Cardiac muscle cell (in vitro differentiated cells and primary cell): ENCODE results near the gene CRYBG2. TPM values are rescaled to one million over a fixed set of nuclear protein-coding genes. Genes with fewer than 3 reads are reported as not detected.

ENCODE experiments used
- DNase-seq, 2 donors: peaks; one replicate each; pipeline versions ENCODE4 v3.0.0 to v3.0.0-alpha.2; 2010 to 2017; ENCODE audit warnings: low read depth in 1 of 2, low spot score in 1 of 2
- H3K27ac ChIP-seq: fragments of 200-600 bp; sonication (generic); 2 replicates; pipeline ENCODE4 v1.5.1; 2016
- H3K27me3 ChIP-seq: fragments of 200-600 bp; sonication (generic); 2 replicates; pipeline ENCODE4 v1.6.0; 2016; ENCODE audit warnings: control low read depth
- H3K36me3 ChIP-seq: fragments of 200-600 bp; sonication (generic); 2 replicates; pipeline ENCODE4 v1.5.1; 2016; ENCODE audit warnings: control low read depth
- H3K4me1 ChIP-seq: fragments of 200-600 bp; sonication (generic); 2 replicates; pipeline ENCODE4 v1.8.1; 2017; ENCODE audit warnings: low read depth, mild to moderate bottlenecking, mixed run types
- H3K4me3 ChIP-seq: fragments of 200-600 bp; sonication (generic); 2 replicates; pipeline ENCODE4 v1.5.1; 2016; ENCODE audit warnings: mild to moderate bottlenecking
- H3K9me3 ChIP-seq: fragments of 200-600 bp; sonication (generic); 2 replicates; pipeline ENCODE4 v1.5.1; 2017; ENCODE audit warnings: low read depth, mild to moderate bottlenecking, control low read depth
- polyA plus RNA-seq: library from polyadenylated mRNA; unstranded; fragments of >200 nt; fragmentation: Nextera tagmentation; extraction: Ambion mirVana; gene quantifications from 2 replicates; pipeline ENCODE4 v1.2.1, GENCODE V29; 2016
- total RNA-seq: library from RNA; depleted of rRNA; stranded (reverse); fragments of >200 nt; gene quantifications from 2 replicates; pipeline ENCODE4 v1.2.3, GENCODE V29; 2016
- TF ChIP-seq, protein P1 (sequence below): IDR thresholded peaks from 2 replicates; pipeline ENCODE4 v1.5.1; 2012; ENCODE audit warnings: low read depth, mild to moderate bottlenecking, low read length

CRYBG2 gene
- total and polyA plus RNA-seq, 2 experiments from 2014 or later = 0.06 to 1.7 TPM

DNA sequence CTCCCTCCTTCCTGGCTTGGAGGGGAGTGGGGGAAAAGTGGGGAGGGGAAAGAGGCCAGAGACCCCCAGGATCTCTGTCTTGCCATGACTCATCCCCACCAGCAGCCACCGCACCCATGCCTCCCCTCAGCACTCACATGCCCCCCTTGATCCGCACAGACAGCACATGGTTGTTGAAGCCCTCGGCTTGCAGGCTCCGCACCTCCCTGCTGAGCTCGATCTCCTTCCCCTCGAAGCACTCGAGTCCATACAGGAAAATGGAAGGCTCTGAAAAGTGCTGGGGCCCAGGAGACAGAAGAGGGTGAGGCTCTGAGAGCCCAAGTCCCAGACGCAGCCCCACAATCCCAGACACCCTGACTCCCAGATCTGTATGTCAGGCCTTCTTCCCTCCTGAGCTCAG is 25.3 kb downstream of the CRYBG2 start:
- H3K27ac ChIP-seq = no peak overlapping the region

DNA sequence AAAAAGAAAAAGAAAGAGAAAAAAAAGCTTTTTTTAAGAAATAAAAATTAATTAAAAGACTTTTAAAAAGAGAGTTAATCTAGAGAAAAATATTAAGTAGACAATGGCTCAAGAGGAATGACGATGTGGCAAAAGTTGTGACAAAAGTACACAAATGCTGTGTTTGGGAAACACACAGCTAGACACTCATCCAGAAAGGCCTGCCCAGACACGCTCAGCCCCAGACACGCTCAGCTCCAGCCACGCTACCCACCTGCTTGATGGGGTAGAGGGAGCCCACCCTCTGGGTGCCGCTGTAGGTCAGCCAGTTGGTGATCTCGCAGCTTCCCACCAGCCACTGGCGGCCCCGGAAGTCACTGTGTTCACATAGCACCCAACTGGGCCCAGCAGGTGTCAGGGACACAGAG is 26.0 kb downstream of the CRYBG2 start:
- no peak for DNase-seq
- Histone ChIP-seq H3K9me3 (no peaks in the 10 kb centered on the region), H3K27ac (no peak overlapping the region), H3K4me1 (no peaks in the 10 kb centered on the region), H3K36me3 (no peaks in the 10 kb centered on the region), H3K4me3 (no peak overlapping the region), H3K27me3 (no peaks in the 10 kb centered on the region)
- TF ChIP-seq, protein P1, sequence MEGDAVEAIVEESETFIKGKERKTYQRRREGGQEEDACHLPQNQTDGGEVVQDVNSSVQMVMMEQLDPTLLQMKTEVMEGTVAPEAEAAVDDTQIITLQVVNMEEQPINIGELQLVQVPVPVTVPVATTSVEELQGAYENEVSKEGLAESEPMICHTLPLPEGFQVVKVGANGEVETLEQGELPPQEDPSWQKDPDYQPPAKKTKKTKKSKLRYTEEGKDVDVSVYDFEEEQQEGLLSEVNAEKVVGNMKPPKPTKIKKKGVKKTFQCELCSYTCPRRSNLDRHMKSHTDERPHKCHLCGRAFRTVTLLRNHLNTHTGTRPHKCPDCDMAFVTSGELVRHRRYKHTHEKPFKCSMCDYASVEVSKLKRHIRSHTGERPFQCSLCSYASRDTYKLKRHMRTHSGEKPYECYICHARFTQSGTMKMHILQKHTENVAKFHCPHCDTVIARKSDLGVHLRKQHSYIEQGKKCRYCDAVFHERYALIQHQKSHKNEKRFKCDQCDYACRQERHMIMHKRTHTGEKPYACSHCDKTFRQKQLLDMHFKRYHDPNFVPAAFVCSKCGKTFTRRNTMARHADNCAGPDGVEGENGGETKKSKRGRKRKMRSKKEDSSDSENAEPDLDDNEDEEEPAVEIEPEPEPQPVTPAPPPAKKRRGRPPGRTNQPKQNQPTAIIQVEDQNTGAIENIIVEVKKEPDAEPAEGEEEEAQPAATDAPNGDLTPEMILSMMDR = no peak

More for the DNA sequence above, 25.3 kb downstream of the CRYBG2 start:
- Histone ChIP-seq H3K4me1 (no peaks in the 10 kb centered on the region), H3K4me3 (no peak overlapping the region), H3K27me3 (no peaks in the 10 kb centered on the region), H3K36me3 (no peaks in the 10 kb centered on the region), H3K9me3 (no peaks in the 10 kb centered on the region)
- no peak for DNase-seq
- TF ChIP-seq, protein P1 = no peak

DNA sequence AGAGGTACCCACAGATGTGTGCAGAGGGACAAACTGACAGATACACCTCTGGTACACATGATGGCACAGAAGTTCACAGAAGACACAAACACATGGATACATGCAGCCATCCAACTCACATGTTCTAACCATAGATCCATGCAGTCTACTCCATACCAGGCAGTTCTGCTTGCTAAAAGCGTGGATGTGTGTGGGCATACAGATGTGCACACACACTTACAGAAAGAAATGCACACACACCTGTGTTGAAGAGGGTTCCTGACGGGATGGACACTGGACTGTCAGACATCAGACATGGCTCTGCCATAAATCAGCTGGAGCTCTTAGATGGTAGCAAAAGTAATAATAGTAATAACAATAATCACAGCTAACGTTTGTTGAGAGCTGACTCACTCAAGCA is 29.4 kb downstream of the CRYBG2 start:
- DNase-seq = no peak
- Histone ChIP-seq H3K4me3 (no peak overlapping the region), H3K36me3 (no peaks in the 10 kb centered on the region), H3K27ac (no peak overlapping the region), H3K27me3 (no peaks in the 10 kb centered on the region), H3K9me3 (no peaks in the 10 kb centered on the region), H3K4me1 (no peaks in the 10 kb centered on the region)
- TF ChIP-seq, protein P1 = no peak

DNA sequence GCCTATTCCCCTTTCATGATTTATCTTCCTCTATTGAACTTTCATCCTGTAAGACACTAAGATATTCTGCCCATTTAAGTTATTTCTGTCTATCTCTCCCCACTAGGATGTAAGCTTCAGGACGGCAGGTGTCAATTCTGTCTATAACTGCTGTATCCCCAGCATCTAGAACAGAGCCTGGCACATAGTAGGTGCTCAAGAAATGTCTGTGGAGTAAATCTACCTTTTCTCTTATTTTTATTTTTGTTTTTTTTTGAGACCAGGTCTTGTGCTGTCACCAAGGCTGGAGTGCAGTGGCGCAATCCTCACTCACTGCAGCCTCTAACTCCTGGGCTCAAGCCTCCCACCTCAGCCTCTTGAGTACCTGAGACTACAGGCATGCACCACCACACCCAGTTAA is 30.5 kb downstream of the CRYBG2 start:
- Histone ChIP-seq H3K4me1 (no peaks in the 10 kb centered on the region), H3K27ac (no peak overlapping the region), H3K4me3 (no peak overlapping the region), H3K27me3 (no peaks in the 10 kb centered on the region), H3K9me3 (no peaks in the 10 kb centered on the region), H3K36me3 (no peaks in the 10 kb centered on the region)
- TF ChIP-seq, protein P1 = no peak
- DNase-seq = no peak

DNA sequence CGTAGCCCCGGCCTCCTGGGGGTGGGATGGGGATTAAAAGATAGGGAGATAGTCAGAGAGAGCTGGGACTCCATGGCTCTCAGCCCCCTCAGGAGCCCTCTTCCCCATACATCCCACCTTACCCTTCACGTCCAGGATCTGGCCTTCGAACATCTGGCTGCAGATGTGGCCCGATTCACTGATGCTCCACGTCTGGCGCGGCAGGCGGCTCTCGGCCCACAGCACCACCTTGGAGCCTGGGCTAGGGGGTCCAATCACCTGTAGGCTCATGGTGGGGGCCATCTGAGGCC is 31.9 kb downstream of the CRYBG2 start:
- no peaks in the 10 kb centered on the region for H3K27me3 ChIP-seq
- H3K36me3 ChIP-seq = no peaks in the 10 kb centered on the region
- no peak overlapping the region for H3K4me3 ChIP-seq
- TF ChIP-seq, protein P1 = no peak
- no peaks in the 10 kb centered on the region for H3K4me1 ChIP-seq
- no peak for DNase-seq
- no peak overlapping the region for H3K27ac ChIP-seq
- H3K9me3 ChIP-seq = no peaks in the 10 kb centered on the region
